Left ventricle myocardium superior (tissue), 1 donor: Measurements from ENCODE around the gene CLSTN2. TPM values are rescaled to one million over a fixed set of nuclear protein-coding genes. Genes with fewer than 3 reads are reported as not detected.

Source experiments
- ATAC-seq: fragments of 200-7000 bp; cut with Tn5 transposase; one replicate; pipeline ENCODE4 v1.9.1; 2020; ENCODE audit warnings: mild to moderate bottlenecking, moderate library complexity
- DNase-seq: peaks from one replicate; pipeline ENCODE4 v3.0.0-alpha.2; 2020
- intact Hi-C: fragments of 100-400 bp; cut with micrococcal nuclease; formaldehyde crosslinking; loops from one replicate; pipeline ENCODE4 v1.11.0; 2022
- total RNA-seq: library from RNA; stranded (reverse); fragmentation: NEBNext Ultra II Directional; extraction: Animal tissue kit (Norgen Biotek cat#: 25700); gene quantifications from one replicate; pipeline ENCODE4 v1.2.1, GENCODE V29; 2021
- donor health status: DM: no; HTN: yes; CAD: no; lungs with severe emphysema.

Gene CLSTN2
- total RNA-seq, 1 donor from 2014 or later = 4.9 TPM

DNA sequence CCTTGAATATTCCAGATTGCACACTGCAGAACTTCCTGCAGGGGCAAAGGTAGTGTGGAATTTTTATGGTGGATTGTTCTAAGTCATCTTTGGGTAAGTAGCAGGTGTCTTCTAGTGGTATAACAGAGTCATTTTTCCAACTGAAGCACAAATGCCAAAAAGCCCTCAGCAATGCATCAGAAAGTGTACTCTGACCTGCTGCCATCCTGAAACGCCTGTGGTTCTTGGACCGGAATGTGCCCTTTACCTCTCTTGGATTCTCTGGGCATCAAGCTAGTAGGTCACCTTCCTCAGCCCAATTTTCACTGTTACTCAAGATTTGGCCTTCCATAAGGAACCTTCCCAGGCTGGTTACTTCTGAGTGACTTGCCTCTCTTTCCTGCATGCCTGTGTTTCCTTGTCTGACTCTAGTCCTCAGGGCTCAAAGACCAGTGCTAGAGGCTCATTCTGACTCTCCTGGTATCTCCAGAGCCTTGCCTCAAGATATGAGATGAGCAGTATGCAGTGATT is 4.8 kb downstream of the CLSTN2 start:
- DNase-seq = no peak
- ATAC-seq = no peak
- intact Hi-C loops = loop anchor here (10.0 kb wide), 1 partner anchor 225 kb away; no protein-coding TSS in a partner anchor

DNA sequence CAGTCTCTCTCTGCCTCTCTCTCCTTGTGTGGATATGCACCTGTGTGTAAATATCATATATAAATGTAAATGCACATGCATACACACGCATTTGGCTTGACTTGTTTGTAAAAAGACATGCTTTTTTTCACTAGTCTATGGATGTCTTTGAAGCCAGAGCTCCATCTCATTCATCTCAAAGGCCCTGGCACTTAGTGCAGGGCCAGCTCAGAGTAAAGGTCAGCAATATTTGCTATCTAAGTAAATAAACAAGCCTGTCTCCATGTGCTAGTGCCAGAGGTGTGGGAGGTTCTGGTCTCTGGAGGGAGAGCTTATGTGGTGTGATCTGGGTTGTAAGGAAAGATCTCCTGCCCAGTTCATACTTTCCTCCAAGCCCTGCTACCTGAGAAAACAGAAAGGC is 5.6 kb downstream of the CLSTN2 start:
- intact Hi-C loops = no loop called here
- no peak for DNase-seq
- peak; percentile 83 for ATAC-seq

- intact Hi-C loops = no loop called here
- DNase-seq (no peak), ATAC-seq (no peak)
Measured at GRCh38 chr3:139941580-139941979, 6.6 kb downstream of the CLSTN2 start.

DNA sequence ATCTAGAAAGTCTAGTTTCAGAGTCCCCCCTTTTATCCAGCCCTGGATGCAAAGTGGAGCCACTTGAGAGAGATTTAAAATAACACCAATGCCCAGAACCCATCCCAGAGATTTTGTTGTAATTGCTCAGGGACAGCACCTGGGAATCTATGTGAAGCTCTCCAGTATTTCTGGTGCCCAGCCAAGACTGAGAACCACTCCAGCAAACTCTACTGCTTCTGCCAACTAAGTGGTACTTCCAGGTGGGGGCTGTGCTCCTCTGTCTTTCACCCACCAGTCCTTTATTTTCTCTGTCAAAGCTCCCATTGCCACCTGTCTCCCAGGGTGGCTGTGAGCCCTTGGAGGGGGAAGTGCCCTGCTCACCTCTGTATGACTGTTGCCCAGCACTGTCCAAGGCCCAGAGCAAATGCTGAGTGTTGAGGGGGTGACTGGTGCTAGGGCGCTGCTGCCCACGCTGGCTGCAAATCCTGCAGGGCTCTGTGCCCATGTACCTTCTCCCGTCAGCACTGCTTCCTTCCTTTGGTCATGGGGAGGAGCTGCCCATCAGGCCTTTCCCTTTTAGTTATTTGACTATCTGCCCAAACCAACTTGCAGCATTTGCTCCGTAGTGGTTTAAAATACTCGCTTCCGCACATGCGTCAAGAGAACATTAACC is 9.4 kb downstream of the CLSTN2 start:
- intact Hi-C loops = no loop called here
- DNase-seq (peak; percentile 32), ATAC-seq (peak; percentile 48)

DNA sequence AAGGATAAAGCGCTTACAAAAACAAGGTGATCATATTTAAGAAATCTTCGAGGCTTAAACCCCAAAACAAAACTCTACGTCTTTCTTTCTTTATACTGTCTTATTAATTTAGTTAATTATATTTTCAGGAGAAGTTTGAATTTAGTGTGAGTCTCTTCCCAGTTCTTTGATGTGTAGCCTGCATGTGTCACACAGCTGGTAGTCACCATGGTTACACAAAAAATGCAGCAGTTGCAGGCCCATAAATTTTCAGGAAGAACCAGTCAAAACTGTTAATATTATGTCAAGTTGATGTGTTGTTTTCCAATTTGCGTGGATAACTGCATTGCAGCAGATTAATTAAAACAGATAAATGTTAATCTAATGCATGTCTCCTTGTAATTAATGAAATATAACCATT is 10.4 kb downstream of the CLSTN2 start:
- ATAC-seq (no peak), DNase-seq (no peak)
- intact Hi-C loops = no loop called here

DNA sequence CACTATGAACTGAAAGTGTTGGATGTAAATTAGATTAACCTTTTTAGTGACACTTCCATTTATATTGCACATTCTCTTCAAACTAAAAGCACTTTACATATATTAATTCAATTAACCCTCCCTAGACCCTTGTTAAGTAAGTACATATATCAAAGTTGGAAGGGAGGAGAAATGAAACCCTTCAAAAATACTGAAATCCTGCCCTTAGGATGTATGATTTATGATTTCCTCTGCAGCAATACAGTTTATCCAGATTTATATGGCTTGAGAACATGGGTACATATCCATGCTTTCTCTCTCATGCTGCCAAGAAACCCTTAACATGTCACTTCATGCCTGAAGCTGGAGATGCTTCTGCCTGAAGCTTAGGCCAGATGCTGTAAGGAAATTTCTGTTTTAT is 11.0 kb downstream of the CLSTN2 start:
- ATAC-seq = no peak
- DNase-seq = no peak
- intact Hi-C loops = no loop called here

DNA sequence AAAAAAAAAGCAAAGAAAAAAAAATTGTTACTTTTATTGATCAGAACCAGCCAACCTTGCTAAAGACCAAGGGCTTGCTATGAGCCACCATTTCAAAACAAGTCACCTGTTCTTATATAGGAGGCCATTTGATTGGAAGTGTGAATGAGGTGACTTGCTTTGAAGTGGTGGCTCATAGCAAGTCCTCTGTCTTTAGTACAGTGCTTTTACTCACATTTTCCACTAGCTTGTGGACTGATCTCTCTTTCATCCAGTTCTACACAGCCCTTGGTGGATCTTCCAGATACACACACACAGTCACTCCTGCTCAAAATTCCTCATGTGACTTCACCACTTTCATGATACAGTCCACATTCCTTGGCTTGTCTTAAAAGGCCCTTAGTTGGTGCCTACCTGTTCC is 13.5 kb downstream of the CLSTN2 start:
- intact Hi-C loops = no loop called here
- DNase-seq = no peak
- no peak for ATAC-seq

GRCh38 chr3:139948898-139949297 is 13.9 kb downstream of the CLSTN2 start:
- ATAC-seq (no peak), DNase-seq (no peak)
- intact Hi-C loops = no loop called here

DNA sequence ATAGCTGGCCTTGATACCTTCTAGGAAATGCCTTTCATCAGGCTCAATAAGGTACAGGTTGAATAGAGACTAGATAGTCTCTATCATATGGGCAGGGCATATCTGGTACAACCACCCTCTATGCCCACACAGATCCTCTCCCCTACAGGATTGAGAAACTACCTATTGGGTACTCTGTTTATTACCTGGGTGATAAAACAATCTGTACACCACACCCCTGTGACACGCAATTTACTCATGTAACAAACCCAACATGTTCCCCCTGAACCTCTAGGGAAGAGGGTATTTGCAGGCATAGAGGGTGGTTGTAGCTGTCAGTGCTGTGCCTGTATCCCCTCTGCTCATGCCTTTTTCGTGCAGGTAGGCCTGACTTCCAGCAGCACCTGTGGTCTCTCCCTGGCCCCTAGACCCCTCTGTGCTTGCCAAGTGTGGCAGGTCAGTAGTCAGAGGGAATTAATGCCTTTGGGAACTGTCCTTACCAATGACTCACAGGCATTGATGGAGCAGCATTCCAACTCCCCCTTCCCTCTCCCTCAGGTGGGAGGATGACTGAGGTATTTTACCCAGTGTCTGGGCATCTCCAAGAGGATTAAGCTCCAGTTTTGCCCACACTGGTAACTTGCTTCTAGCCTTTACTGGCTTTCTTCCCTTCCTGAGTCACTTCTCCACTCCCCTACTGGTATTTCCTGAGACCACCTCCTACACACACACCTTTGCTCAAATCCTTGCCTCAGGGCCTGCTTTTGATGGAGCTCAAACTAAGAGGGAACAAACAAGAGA is 18.3 kb downstream of the CLSTN2 start:
- no peak for DNase-seq
- intact Hi-C loops = no loop called here
- no peak for ATAC-seq

DNA sequence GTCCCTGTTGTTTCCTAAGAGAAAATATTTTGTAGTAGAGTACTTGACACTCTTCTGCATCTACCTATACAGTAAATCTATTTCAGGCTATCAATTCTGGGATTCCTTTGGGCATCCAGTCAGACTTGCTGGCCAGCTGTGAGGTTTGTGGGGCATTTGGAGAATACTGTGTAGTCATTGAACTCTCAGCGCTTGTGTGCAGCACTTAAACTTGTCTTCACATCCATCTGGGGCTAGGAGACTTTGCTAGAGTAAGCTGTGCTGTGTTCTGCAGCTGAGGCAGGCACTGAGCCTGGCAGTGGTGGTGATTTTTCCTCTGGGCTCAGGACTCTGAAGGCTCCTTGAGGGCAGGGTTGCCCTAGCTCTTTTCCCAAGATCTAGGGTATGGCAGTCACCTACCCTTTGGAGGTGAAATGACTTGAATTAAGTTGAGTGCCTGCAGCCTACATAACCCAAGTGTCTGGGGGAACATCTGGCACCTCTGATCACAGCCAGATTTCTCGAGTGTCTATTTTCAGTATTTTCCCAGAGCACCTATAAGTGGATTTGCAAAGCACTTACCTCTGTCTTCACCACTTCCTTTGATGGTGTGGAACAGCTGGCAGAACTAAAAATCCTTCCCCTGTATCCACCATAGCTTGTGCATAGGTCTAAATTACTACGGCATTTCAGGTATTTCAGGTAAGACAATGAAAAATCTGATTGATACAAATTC is 19.3 kb downstream of the CLSTN2 start:
- ATAC-seq (peak; percentile 38), DNase-seq (no peak)
- intact Hi-C loops = no loop called here

DNA sequence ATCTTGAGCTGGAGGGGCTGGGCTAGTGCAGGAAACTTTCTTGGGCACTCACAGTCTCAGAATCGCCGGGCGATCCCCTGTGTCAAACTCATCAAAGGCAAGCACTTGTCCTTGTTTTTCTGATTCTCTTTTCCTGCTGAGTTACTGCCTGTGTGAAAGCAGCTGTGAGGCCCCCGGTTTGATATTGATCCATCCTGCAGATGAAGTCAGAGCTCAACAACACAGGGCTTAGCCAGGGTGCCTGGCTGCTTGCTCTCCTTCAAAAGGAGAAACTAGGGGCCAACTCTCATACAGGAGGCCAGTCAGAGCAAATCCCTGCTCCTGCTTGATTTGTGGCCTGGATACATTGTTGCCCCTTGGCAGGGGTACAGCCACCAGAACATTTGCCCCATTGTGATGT is 22.9 kb downstream of the CLSTN2 start:
- ATAC-seq (no peak), DNase-seq (no peak)
- intact Hi-C loops = no loop called here

DNA sequence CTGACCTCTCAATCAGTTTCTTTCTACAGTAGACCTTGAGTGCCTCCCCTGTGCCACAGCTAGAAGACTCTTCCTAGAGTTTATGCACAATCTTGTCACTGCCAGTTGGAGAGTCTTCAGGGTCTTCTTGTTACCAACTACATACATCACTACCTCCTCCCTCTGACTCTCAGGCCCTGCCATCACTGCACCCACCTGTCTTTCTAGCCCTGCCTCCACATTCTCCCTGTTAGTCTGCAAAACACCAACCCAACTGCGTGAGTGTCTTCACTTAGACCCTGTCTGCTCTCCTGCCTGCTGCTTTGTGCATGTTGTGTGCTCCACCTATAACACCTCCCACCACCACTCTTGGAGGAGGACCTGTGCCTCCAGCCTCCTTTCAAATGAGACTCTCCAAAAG is 34.4 kb downstream of the CLSTN2 start:
- DNase-seq (no peak), ATAC-seq (no peak)
- intact Hi-C loops = no loop called here

- intact Hi-C loops = no loop called here
- DNase-seq (no peak), ATAC-seq (no peak)
Measured at GRCh38 chr3:139970526-139970925, 35.5 kb downstream of the CLSTN2 start.

DNA sequence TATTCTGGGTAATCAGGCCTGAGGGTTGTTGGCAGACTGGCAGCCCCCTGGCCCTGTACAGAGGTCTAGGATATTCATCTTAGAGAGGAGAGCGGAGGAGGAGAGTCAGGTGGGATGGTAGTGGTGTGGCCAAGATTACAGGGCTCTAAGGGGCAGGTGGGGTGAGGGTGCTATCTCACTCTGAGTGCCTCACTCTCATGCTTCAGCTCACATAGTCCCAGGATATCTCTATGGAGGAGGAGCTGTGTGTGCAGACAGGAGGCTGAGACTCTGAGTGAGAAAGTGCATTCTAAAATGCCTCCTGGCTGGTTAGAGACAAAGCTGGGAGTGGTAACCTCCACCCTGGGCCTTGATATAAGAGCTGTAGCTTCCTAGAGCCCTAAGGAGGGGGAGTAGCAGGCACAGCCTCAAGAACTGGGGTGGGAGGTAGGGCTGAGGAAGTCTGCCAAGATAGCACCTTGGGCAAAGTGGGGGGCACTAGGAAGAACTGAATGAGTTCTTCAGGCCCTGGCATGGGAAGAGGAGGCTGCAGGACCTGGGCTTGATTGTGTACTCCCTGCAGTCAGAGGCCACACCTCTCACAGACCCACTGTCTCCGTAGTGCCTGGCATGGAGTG is 39.9 kb downstream of the CLSTN2 start:
- DNase-seq (no peak), ATAC-seq (peak; percentile 59)
- intact Hi-C loops = no loop called here

DNA sequence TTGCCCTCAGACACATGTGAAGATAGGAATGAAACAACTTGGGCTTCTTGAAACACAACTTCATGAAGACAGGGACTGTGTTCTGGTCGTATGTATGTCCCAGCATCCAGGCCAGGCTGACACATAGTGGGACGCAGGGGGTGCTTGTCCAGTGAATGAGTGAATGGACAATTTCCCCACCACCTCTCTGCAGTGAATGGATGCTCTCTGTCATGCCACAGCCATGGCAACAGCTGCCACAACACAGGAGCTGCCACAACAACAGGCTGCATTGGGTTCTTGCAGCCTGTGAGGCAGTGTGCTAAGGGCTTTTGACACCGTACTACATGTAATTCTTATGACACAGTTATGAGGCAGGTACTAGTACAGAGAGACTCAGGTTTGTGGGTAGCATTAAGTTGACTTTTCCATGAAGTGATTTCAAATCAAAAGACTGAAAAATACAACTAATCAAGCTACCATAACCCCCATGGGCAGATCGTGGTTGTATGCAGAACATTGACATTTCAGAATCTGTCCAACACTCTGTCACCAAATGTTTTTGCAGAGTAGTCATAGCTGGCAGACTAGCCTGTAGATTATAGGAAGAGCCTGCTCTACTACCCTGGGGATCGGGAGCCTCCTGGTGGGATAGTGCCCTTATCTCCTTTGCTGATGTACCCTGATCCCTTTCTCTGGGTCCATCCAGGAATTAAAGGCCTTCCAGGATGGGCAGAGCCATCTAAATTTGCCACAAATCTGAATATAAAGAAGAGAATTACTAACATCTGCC is 40.8 kb downstream of the CLSTN2 start:
- intact Hi-C loops = no loop called here
- DNase-seq (peak; percentile 44), ATAC-seq (peak; percentile 91)

DNA sequence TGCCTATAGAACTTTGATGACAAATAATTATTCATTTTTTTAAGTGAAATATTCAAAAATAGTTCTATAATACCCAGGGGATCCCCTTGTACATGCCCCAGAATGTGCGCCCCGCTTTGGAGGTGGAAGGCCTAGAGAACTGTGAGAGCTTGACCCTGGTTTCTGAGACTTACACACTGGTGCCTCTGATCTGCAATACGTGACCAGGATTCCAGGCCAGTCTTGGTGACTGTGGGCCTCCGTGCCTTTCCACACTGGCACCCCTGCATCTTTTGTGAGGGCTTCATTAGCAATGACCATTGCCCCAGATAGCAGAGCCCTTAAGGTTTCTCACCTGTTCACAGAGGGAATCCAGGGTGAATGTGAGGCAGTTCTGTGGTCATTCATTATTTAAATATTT is 44.0 kb downstream of the CLSTN2 start:
- ATAC-seq = no peak
- DNase-seq = no peak
- intact Hi-C loops = no loop called here

DNA sequence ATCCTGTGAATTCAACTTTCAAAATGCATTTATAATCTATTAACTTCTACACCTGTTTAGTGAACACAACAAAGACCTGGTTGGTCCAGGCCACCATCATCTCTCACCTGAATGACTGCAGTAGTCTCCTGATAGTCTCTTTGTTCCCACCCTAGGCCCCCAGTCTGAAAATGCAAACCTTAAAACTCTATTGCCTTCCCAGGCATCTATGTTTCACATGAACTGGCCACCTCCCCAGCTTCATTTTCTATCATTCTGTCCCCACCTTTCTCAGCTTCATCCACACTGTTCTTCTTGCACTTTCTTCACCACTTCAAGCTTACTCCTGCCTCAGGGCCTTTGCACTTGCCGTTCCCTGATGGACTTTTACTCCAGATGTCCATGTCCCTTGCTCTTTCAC is 45.0 kb downstream of the CLSTN2 start:
- DNase-seq (no peak), ATAC-seq (no peak)
- intact Hi-C loops = no loop called here

GRCh38 chr3:139982404-139982803 is 47.4 kb downstream of the CLSTN2 start:
- no peak for ATAC-seq
- no peak for DNase-seq
- intact Hi-C loops = no loop called here

DNA sequence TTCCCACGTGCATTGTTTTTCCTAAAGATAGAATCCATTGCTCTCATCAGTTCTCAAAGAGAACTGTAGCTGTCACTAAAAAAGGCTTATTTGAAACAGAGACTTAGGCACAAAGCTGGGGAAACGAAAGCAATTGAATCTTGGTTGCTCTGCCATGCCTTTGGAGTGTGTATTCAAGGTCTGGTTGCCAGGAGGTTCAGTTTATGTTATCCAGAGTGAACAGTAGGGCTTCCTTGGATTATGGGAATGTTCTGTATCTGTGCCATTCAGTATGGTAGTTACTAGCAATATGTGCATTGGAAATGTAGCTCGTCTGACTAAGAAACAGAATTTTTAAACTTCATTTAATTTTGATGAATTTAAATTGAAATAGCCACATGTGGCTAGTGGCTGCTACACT is 50.6 kb downstream of the CLSTN2 start:
- ATAC-seq = no peak
- intact Hi-C loops = no loop called here
- DNase-seq = no peak
